GM12875 (cell line): Measurements from ENCODE around the gene KIF6.

ENCODE experiments used
- H3K4me3 ChIP-seq: one replicate; pipeline ENCODE4 v1.5.1; 2011; ENCODE audit warnings: low read depth, low read length, control low read depth
- CTCF ChIP-seq: IDR thresholded peaks from 2 replicates; pipeline ENCODE4 v1.5.1; 2011; ENCODE audit warnings: low read depth, mild to moderate bottlenecking, control low read depth, inconsistent platforms, low read length, moderate library complexity, borderline replicate concordance; ENCODE audit not compliant: insufficient read depth

KIF6 gene

GRCh38 chr6:39617520-39617919 lies 107.7 kb downstream of the KIF6 start:
- no peak for TF ChIP-seq CTCF
- H3K4me3 ChIP-seq, result no peak overlapping the region

- TF ChIP-seq CTCF, result no peak
- H3K4me3 ChIP-seq, result no peak overlapping the region
Measured at GRCh38 chr6:39617026-39617425, 108.2 kb downstream of the KIF6 start.

- no peak for TF ChIP-seq CTCF
- no peak overlapping the region for H3K4me3 ChIP-seq
Measured at GRCh38 chr6:39615622-39616021, 109.6 kb downstream of the KIF6 start.

GRCh38 chr6:39614393-39614950 lies 110.7 kb downstream of the KIF6 start:
- H3K4me3 ChIP-seq, result no peak overlapping the region
- no peak for TF ChIP-seq CTCF

- no peak overlapping the region for H3K4me3 ChIP-seq
- no peak for TF ChIP-seq CTCF
Measured at GRCh38 chr6:39610221-39610620, 115.0 kb downstream of the KIF6 start.

GRCh38 chr6:39608652-39609345 lies 116.4 kb downstream of the KIF6 start:
- no peak for TF ChIP-seq CTCF

More at GRCh38 chr6:39608652-39609345, 116.4 kb downstream of the KIF6 start:
- H3K4me3 ChIP-seq, result no peak overlapping the region
